Osteocyte (in vitro differentiated cells): ENCODE measurements around the gene GRIK4. TPM values are rescaled to one million over a fixed set of nuclear protein-coding genes. Genes with fewer than 3 reads are reported as not detected.

ENCODE experiments used
- DNase-seq: peaks from one replicate; pipeline ENCODE4 v3.0.0; 2021; ENCODE audit warnings: mixed read lengths; ENCODE audit not compliant: unreplicated experiment; ENCODE audit errors: extremely low spot score
- H3K27ac Mint-ChIP-seq: one replicate; pipeline ENCODE4 v1.8.0; 2021; ENCODE audit warnings: mild to moderate bottlenecking, mixed read lengths; ENCODE audit not compliant: unreplicated experiment
- H3K27me3 Mint-ChIP-seq: one replicate; pipeline ENCODE4 v1.8.0; 2021; ENCODE audit warnings: mixed read lengths; ENCODE audit not compliant: unreplicated experiment
- H3K36me3 Mint-ChIP-seq: one replicate; pipeline ENCODE4 v1.8.0; 2021; ENCODE audit warnings: mixed read lengths; ENCODE audit not compliant: unreplicated experiment
- H3K4me1 Mint-ChIP-seq: one replicate; pipeline ENCODE4 v1.8.0; 2021; ENCODE audit warnings: mixed read lengths; ENCODE audit not compliant: unreplicated experiment
- H3K4me3 Mint-ChIP-seq: one replicate; pipeline ENCODE4 v1.8.0; 2021; ENCODE audit warnings: mild to moderate bottlenecking, moderate library complexity, mixed read lengths; ENCODE audit not compliant: unreplicated experiment
- H3K9me3 Mint-ChIP-seq: one replicate; pipeline ENCODE4 v1.8.0; 2021; ENCODE audit warnings: mixed read lengths; ENCODE audit not compliant: unreplicated experiment
- total RNA-seq: library from RNA; stranded (reverse); gene quantifications from 2 replicates; pipeline ENCODE4 v1.2.1, GENCODE V29; 2021
- TF ChIP-seq, protein P1 (sequence below): fragments of 200-600 bp; sonication (generic); IDR thresholded peaks from 2 replicates; pipeline ENCODE4 v1.5.0; 2021; ENCODE audit warnings: antibody characterized with exemption, mild to moderate bottlenecking, moderate library complexity

GRIK4 gene
- total RNA-seq, 1 donor from 2014 or later = 0.11 TPM

DNA sequence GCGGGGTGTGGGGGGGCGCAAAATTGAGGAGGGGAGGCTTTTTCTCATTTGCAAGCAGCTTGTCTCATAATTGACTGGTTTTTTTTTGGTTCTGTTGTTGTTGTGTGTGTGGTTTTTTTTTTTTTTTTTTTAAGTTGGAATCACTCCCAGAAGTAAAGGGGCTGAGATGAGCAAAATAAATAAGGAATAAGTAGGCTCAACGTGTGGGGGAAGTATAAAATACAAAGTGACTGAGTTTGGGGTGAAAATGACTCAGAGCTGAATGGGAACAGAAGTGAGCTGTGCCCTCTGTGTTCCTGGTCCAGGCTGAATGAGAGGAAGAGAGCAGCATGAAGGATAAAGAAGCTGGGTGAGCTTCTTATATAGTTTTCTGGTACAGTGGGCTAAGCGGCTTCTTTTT lies 90.0 kb downstream of the GRIK4 start:
- TF ChIP-seq, protein P1, sequence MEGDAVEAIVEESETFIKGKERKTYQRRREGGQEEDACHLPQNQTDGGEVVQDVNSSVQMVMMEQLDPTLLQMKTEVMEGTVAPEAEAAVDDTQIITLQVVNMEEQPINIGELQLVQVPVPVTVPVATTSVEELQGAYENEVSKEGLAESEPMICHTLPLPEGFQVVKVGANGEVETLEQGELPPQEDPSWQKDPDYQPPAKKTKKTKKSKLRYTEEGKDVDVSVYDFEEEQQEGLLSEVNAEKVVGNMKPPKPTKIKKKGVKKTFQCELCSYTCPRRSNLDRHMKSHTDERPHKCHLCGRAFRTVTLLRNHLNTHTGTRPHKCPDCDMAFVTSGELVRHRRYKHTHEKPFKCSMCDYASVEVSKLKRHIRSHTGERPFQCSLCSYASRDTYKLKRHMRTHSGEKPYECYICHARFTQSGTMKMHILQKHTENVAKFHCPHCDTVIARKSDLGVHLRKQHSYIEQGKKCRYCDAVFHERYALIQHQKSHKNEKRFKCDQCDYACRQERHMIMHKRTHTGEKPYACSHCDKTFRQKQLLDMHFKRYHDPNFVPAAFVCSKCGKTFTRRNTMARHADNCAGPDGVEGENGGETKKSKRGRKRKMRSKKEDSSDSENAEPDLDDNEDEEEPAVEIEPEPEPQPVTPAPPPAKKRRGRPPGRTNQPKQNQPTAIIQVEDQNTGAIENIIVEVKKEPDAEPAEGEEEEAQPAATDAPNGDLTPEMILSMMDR = no peak
- H3K4me1 Mint-ChIP-seq = peaks cover 1% of the 10 kb centered on the region

DNA sequence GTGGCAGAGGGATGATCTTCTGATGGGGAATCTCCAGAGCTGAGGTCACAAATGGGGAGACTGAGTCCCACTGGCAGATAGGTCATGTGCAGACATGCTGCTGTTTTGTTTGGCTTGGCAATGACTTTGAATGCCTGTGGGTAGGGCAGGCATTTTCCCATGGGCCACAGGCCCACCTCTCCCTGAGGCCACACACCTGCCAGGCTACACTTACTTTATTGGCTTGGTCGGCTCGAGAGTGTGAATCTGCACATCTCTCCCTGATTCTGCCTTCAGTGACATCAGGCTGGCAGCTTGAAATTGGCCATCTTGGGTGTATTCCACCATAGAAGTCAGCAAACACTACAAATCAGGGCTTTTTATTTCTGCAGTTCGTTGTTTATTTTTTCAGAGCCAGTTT lies 91.5 kb downstream of the GRIK4 start:
- H3K27me3 Mint-ChIP-seq = peaks cover 24% of the 10 kb centered on the region

More for the DNA sequence above, 90.0 kb downstream of the GRIK4 start:
- H3K36me3 Mint-ChIP-seq = no peaks in the 10 kb centered on the region
- no peak for DNase-seq
- H3K9me3 Mint-ChIP-seq = no peaks in the 10 kb centered on the region
- H3K27ac Mint-ChIP-seq = no peak overlapping the region
- H3K27me3 Mint-ChIP-seq = peaks cover 27% of the 10 kb centered on the region
- H3K4me3 Mint-ChIP-seq = no peak overlapping the region

DNA sequence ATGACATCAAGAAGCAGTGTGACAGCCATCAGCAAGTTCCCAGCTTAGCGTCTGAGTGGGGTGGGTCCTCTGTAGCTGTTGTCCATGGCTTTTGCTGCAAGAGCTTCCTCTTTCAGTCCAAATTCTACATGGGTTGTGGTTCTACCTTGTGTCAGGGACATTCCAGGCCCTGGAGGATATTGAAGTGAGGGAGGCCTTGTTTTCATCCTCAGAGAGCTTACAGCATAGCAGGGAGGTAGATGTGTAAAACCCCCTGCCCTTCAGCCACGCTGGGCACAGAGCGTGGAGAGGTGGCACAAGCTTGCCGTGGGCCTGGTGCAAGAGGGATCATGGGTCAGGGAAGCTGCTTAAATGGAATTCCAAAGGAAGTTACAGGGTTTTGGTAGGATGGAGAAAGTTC lies 93.9 kb downstream of the GRIK4 start:
- no peak overlapping the region for H3K27ac Mint-ChIP-seq
- H3K4me1 Mint-ChIP-seq = peaks cover 3% of the 10 kb centered on the region
- no peak for DNase-seq
- H3K36me3 Mint-ChIP-seq = no peaks in the 10 kb centered on the region
- TF ChIP-seq, protein P1 = no peak
- H3K9me3 Mint-ChIP-seq = no peaks in the 10 kb centered on the region
- H3K27me3 Mint-ChIP-seq = peaks cover 26% of the 10 kb centered on the region
- H3K4me3 Mint-ChIP-seq = no peak overlapping the region

More for the DNA sequence above, 91.5 kb downstream of the GRIK4 start:
- Mint-ChIP-seq H3K4me1 (peaks cover 3% of the 10 kb centered on the region), H3K9me3 (no peaks in the 10 kb centered on the region), H3K27ac (no peak overlapping the region), H3K36me3 (no peaks in the 10 kb centered on the region), H3K4me3 (no peak overlapping the region)
- no peak for DNase-seq
- TF ChIP-seq, protein P1 = no peak

DNA sequence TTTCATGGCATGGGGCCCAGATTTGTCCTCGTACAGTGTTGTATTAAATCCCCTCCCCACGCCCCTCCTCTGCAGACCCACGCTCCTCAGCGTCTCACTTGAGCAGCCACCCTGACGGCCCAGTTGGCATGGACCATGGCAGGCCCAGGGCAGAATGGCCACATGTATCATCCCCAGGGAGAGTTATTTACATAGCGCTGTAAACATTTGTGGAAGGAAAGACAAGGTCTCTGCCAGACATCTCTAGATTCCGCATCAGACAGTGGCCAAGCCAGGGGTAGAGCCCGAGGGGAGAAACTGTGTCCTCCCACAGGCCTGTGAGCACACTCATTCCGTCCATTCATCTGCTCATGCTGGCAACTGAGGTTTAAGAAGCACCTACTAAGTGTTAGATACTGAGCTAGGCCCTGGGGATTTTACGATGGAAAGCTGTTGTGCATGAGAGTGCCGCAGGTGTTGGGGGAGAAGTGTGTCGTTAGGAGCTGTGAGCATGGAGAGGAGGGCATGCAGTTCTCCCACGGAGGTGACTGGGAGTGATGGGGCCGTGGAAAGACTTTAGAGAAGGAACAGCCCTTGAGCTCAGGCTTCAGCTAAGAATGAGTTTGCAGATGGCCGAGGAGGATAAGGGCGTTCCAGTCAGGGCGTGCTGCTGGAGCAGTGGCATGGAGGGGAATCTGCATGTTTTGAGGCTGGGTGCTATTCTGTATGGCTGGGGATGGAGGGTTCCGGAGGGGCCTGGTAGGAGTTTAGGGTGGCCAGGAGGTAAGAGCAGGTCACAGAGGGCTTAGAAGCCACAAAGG lies 94.9 kb downstream of the GRIK4 start:
- Mint-ChIP-seq H3K27ac (no peak overlapping the region), H3K4me1 (peaks cover 3% of the 10 kb centered on the region), H3K27me3 (peaks cover 29% of the 10 kb centered on the region), H3K36me3 (no peaks in the 10 kb centered on the region), H3K9me3 (no peaks in the 10 kb centered on the region), H3K4me3 (no peak overlapping the region)
- TF ChIP-seq, protein P1 = no peak
- DNase-seq = no peak

DNA sequence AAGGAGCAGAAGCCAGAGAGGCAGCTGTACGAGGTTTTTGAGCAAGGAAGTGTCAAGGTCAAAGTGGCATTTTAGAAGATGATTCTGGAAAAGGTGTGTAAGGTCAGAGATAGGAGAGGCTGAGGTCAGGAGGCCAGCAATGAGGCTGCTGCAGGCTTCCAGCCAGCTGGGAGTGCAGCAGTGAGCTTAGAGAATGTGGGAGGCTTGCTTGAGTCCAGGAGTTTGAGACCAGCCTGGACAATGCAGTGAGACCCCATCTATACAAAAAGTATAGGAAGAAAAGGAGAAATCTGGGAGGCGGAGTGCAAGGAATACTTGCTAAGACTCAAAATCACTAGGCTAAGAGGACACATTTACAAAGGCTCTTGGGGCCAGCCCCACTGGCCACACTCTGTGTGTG lies 96.5 kb downstream of the GRIK4 start:
- peaks cover 2% of the 10 kb centered on the region for H3K4me1 Mint-ChIP-seq
- no peaks in the 10 kb centered on the region for H3K9me3 Mint-ChIP-seq
- H3K27ac Mint-ChIP-seq = no peak overlapping the region
- no peak overlapping the region for H3K4me3 Mint-ChIP-seq
- peaks cover 25% of the 10 kb centered on the region for H3K27me3 Mint-ChIP-seq
- TF ChIP-seq, protein P1 = no peak
- no peak for DNase-seq
- no peaks in the 10 kb centered on the region for H3K36me3 Mint-ChIP-seq
